Cardiac septum (tissue), 1 donor: ENCODE data around the gene BLOC1S1. TPM values are rescaled to one million over a fixed set of nuclear protein-coding genes. Genes with fewer than 3 reads are reported as not detected.

Experiments
- DNase-seq: peaks from one replicate; pipeline ENCODE4 v3.0.0-alpha.2; 2020; ENCODE audit warnings: low spot score
- intact Hi-C: fragments of 100-400 bp; cut with DNase I; formaldehyde crosslinking; loops from one replicate; pipeline ENCODE4 v1.14.0; 2022
- long read RNA-seq: library from polyadenylated mRNA; unstranded; transcript quantifications from one replicate; pipeline ENCODE4 v2.0.0, GENCODE V29; 2021
- total RNA-seq: library from RNA; stranded (reverse); fragmentation: NEBNext Ultra II Directional; extraction: Animal tissue kit (Norgen Biotek cat#: 25700); gene quantifications from one replicate; pipeline ENCODE4 v1.2.1, GENCODE V29; 2021
- donor health status: DM: no; HTN: no; CAD: no.

The BLOC1S1 gene
- total RNA-seq: 97.7 TPM
- long read RNA-seq, transcript BLOC1S1-203 (4 exons, 571 nt): major isoform, 20 of 33 reads
- long read RNA-seq, partial matches to known transcripts: 5 of 33 reads
- long read RNA-seq, other reads (novel, unspliced or antisense): 7 of 33 reads

GRCh38 chr12:55715833-55716581, at the start of gene BLOC1S1:
Gene BLOC1S1 (plus strand): TSS chr12:55716046. CDS start chr12:55716052, 6 bp downstream.
- peak; percentile 95 for DNase-seq
- intact Hi-C loops: no loop called here

- intact Hi-C loops: no loop called here
- peak; percentile 12 for DNase-seq
Measured at GRCh38 chr12:55666508-55666907, 49.3 kb upstream of the BLOC1S1 start.

GRCh38 chr12:55670276-55670675, 45.6 kb upstream of the BLOC1S1 start:
- intact Hi-C loops: no loop called here
- DNase-seq: peak; percentile 54

- intact Hi-C loops: no loop called here
- peak; percentile 17 for DNase-seq
Measured at GRCh38 chr12:55671746-55672145, 44.1 kb upstream of the BLOC1S1 start.

DNA sequence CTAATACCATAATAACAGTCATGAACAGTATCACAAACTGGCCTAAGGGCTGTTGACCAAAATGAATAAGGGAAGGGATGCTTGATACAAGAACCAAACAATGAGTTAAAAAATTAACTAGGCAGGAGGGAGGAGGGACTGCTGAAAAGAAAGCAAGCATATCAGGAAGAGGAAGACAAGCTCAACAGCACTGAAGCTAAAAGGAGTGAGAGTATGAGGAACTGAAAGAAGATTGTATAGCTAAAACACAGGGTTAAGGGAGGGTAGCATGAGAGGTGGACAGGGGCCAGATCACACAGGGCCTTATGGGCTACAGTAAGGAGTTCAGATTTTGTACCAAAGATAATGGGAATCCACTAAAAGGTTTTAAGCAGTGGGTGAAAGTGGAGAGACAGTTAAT, 42.2 kb upstream of the BLOC1S1 start:
- intact Hi-C loops: no loop called here
- no peak for DNase-seq

- DNase-seq: peak; percentile 55
- intact Hi-C loops: no loop called here
Measured at GRCh38 chr12:55675666-55676065, 40.2 kb upstream of the BLOC1S1 start.

DNA sequence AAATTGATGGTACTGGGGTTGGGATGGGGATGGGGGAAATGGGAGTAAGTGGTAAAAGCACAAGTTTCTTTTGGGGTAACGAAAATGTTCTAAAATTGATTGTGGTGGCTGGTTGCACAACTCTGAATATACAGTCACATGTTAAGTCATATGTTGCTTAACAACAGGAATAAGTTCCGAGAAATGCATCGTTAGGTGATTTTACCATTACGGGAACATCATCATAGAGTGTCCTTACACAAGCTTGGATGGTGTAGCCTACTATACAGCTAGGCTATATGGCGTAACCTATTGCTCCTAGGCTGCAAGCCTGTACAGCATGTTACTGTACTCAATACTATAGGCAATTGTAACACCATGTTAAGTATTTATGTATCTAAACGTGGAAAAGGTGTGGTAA, 39.1 kb upstream of the BLOC1S1 start:
- DNase-seq: no peak
- intact Hi-C loops: no loop called here

GRCh38 chr12:55679691-55680090, 36.2 kb upstream of the BLOC1S1 start:
- intact Hi-C loops: loop anchor here (2.0 kb wide), 1 partner anchor 41 kb away; the partner anchor contains the start of gene RDH5
- peak; percentile 31 for DNase-seq

GRCh38 chr12:55681142-55682077, 34.4 kb upstream of the BLOC1S1 start:
- peak; percentile 82 for DNase-seq
- intact Hi-C loops: loop anchor here (2.0 kb wide), 1 partner anchor 39 kb away; the partner anchor contains the start of gene RDH5

DNA sequence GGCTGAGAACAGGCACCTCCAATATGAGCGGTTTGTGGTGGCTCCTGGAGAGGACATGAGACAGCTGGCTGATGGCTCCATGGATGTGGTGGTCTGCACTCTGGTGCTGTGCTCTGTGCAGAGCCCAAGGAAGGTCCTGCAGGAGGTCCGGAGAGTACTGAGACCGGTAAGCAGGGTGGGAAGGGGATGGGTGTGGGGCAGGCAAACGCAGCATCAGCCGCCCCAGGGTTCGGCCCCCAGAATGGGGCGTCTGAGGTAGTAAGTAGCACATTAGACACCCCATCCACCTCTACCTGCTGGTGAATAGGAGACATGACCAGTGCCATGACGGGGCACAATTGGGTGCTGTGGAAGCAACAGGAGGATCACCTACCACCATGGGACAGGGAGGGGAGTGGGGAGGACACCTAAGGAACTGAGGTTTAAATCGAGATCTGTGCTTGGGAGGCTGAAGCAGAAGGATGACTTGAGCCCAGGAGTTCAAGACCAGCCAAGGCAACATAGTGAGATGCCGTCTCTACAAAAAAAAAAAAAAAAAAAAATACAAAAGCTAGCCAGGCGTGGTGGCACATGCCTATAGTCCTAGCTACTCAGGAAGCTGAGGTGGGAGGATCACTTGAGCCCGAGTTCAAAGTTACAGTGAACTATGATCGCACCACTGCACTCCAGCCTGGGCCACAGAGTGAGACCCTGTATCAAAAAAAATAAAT, 33.6 kb upstream of the BLOC1S1 start:
- peak; percentile 35 for DNase-seq
- intact Hi-C loops: no loop called here

DNA sequence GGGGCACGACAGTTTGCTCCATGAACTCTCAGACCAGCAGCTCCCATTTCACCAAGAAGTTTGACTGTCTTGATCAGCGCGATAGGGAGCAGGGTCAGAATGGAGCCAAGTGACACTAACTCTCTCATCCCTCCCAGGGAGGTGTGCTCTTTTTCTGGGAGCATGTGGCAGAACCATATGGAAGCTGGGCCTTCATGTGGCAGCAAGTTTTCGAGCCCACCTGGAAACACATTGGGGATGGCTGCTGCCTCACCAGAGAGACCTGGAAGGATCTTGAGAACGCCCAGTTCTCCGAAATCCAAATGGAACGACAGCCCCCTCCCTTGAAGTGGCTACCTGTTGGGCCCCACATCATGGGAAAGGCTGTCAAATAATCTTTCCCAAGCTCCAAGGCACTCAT, 32.2 kb upstream of the BLOC1S1 start:
- DNase-seq: peak; percentile 31
- intact Hi-C loops: loop anchor here (2.0 kb wide), 1 partner anchor 17 kb away; no protein-coding TSS in a partner anchor

GRCh38 chr12:55684761-55685370, 31.0 kb upstream of the BLOC1S1 start:
- peak; percentile 69 for DNase-seq
- intact Hi-C loops: loop anchor here (2.0 kb wide), 1 partner anchor 16 kb away; no protein-coding TSS in a partner anchor

GRCh38 chr12:55685671-55686070, 30.2 kb upstream of the BLOC1S1 start:
- intact Hi-C loops: loop anchor here (2.0 kb wide), 1 partner anchor 15 kb away; no protein-coding TSS in a partner anchor
- peak; percentile 53 for DNase-seq

GRCh38 chr12:55686366-55687010, 29.4 kb upstream of the BLOC1S1 start:
- peak; percentile 44 for DNase-seq
- intact Hi-C loops: no loop called here

- intact Hi-C loops: no loop called here
- DNase-seq: peak; percentile 57
Measured at GRCh38 chr12:55687746-55688145, 28.1 kb upstream of the BLOC1S1 start.

- intact Hi-C loops: no loop called here
- peak; percentile 54 for DNase-seq
Measured at GRCh38 chr12:55688716-55689655, 26.9 kb upstream of the BLOC1S1 start.

DNA sequence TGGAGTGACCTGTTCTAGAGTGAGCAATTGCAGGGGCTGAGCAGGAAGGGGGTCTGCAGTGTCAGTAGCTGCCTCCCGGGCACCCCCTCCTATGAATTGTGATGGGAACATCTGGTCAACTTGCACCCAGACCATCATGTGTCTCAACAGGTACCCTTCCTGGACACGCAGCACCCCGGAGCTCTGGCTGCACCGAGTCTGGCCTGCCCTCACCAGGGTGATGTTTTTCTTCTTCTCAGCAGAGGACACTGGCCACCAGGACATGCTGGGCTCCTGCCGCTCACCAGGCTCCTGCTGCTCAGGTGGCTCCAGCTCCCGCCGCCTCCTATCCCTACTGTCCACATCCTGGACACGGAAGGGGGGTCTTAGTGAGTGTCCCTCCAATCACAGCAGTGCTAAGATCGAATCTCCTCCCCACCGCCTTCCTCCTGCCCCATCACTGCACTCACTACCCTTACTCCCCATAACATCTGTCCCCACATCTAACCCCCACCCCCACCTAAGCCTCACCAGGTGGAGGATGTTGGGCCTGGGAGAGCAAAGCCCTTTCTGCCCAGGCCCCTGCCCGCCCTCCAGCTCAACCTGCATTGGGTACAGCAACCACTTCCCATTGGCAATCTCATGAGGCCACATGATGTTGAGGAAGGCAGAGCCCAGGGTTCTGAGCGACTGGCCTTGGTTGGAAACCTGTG, 23.1 kb upstream of the BLOC1S1 start:
- intact Hi-C loops: no loop called here
- DNase-seq: peak; percentile 70
